IMR-90 (cell line): ENCODE results near the gene SLC43A2.

Source experiments
- BHLHE40 ChIP-seq: fragments of 150-350 bp; IDR thresholded peaks from 2 replicates; pipeline ENCODE4 v1.6.1; 2016; ENCODE audit warnings: mild to moderate bottlenecking, low read depth, low read length
- CEBPB ChIP-seq: IDR thresholded peaks from 2 replicates; pipeline ENCODE4 v1.6.1; 2012; ENCODE audit warnings: low read depth, low read length, improper control_type of control experiment
- CTCF ChIP-seq: conservative IDR thresholded peaks from 2 replicates; pipeline ENCODE4 v1.5.1; 2012; ENCODE audit warnings: mild to moderate bottlenecking, low read depth, low read length, improper control_type of control experiment
- NFE2L2 ChIP-seq: fragments of 150-350 bp; IDR thresholded peaks from 2 replicates; pipeline ENCODE4 v1.6.1; 2016; ENCODE audit warnings: low read depth, mild to moderate bottlenecking, low read length
- POLR2A ChIP-seq: IDR thresholded peaks from 2 replicates; pipeline ENCODE4 v1.6.1; 2012; ENCODE audit warnings: mild to moderate bottlenecking, low read depth, low read length
- RAD21 ChIP-seq: IDR thresholded peaks from 2 replicates; pipeline ENCODE4 v1.6.1; 2012; ENCODE audit warnings: low read length, improper control_type of control experiment
- RCOR1 ChIP-seq: IDR thresholded peaks from 2 replicates; pipeline ENCODE4 v1.6.1; 2012; ENCODE audit warnings: mild to moderate bottlenecking, low read length, improper control_type of control experiment; ENCODE audit not compliant: insufficient replicate concordance
- RFX5 ChIP-seq: IDR thresholded peaks from 2 replicates; pipeline ENCODE4 v1.8.0; 2012; ENCODE audit warnings: low read depth, mild to moderate bottlenecking, low read length, moderate library complexity
- USF2 ChIP-seq: fragments of 150-350 bp; IDR thresholded peaks from 2 replicates; pipeline ENCODE4 v1.6.1; 2017; ENCODE audit warnings: mild to moderate bottlenecking, antibody characterized with exemption, low read length, low read depth

- no peak for TF ChIP-seq CTCF
- no peak for TF ChIP-seq RAD21
- TF ChIP-seq POLR2A = no peak
- TF ChIP-seq RCOR1 = no peak
- no peak for TF ChIP-seq CEBPB
- TF ChIP-seq RFX5 = no peak
- no peak for TF ChIP-seq NFE2L2
- no peak for TF ChIP-seq BHLHE40
- TF ChIP-seq USF2 = no peak
These were observed 45.1 kb downstream of the SLC43A2 start for GRCh38 chr17:1583556-1583955.
